Transverse colon (tissue), 4 donors: ENCODE results near the gene FCRL4. TPM values are rescaled to one million over a fixed set of nuclear protein-coding genes. Genes with fewer than 3 reads are reported as not detected.

Experiments used
- DNase-seq: peaks from one replicate; pipeline ENCODE4 v3.0.0-alpha.2; 2019
- H3K27ac ChIP-seq, 4 donors: fragments of 200-600 bp; sonication (generic); 2 replicates each; pipeline ENCODE4 v1.5.1; 2016 to 2018; ENCODE audit warnings: inconsistent platforms in 4 of 4
- H3K27me3 ChIP-seq: fragments of 200-600 bp; sonication (generic); 2 replicates; pipeline ENCODE4 v1.5.1; 2017; ENCODE audit warnings: inconsistent platforms
- H3K36me3 ChIP-seq, 4 donors: fragments of 200-600 bp; sonication (generic); 2 replicates each; pipeline ENCODE4 v1.5.1; 2017 to 2019; ENCODE audit warnings: inconsistent platforms in 4 of 4
- H3K4me1 ChIP-seq, 4 donors: fragments of 200-600 bp; sonication (generic); 2 replicates each; pipeline ENCODE4 v1.5.1; 2017 to 2020; ENCODE audit warnings: inconsistent platforms in 4 of 4
- H3K4me3 ChIP-seq, 4 donors: fragments of 200-600 bp; sonication (generic); 1 replicate in 1 of 4; 2 replicates in 3 of 4; pipeline versions ENCODE4 v1.5.1 to v1.6.1; 2017 to 2019; ENCODE audit warnings: inconsistent platforms in 4 of 4
- H3K9me3 ChIP-seq, 2 donors: fragments of 200-600 bp; sonication (generic); 2 replicates each; pipeline ENCODE4 v1.5.1; 2017 to 2019; ENCODE audit warnings: inconsistent platforms in 2 of 2
- EP300 ChIP-seq: sonication (generic); formaldehyde crosslinking; IDR thresholded peaks from one replicate; pipeline ENCODE4 v1.6.1; 2017; ENCODE audit warnings: antibody characterized with exemption, low read depth
- POLR2A ChIP-seq: fragments of 450-650 bp; IDR thresholded peaks from one replicate; pipeline ENCODE4 v1.6.1; 2016; ENCODE audit warnings: antibody characterized with exemption, mild to moderate bottlenecking, moderate library complexity
- POLR2AphosphoS5 ChIP-seq, 3 donors: sonication (generic); formaldehyde crosslinking; IDR thresholded peaks; one replicate each; pipeline ENCODE4 v1.6.1; 2016; ENCODE audit warnings: antibody characterized with exemption in 3 of 3
- WGBS, 2 donors: methylation state at CpG; one replicate each; pipeline ENCODE4 v1.1.5; 2018; ENCODE audit warnings: low coverage in 1 of 2; 5-methylcytosine and 5-hydroxymethylcytosine counted together
- in situ Hi-C, 4 donors: fragments of 200-750 bp; cut with MboI; loops; one replicate each; pipeline versions ENCODE4 v1.15.0 to v1.15.1; 2017; ENCODE audit warnings: low sequenced_read_pairs in 3 of 4, low pct_ligation_motif_present in 1 of 4, low pct_unique_long_range_greater_than_20kb in 1 of 4
- intact Hi-C: fragments of 100-400 bp; cut with DNase I; formaldehyde crosslinking; loops from one replicate; pipeline ENCODE4 v1.15.1; 2023; ENCODE audit warnings: low total_unique reads
- total RNA-seq, 4 donors: library from RNA; depleted of rRNA; stranded (reverse); fragments of >200 nt; gene quantifications; one replicate each; pipeline ENCODE4 v1.1.0, GENCODE V29; 2016
- TF ChIP-seq, protein P1 (sequence below), 5 experiments: fragments of 200-600 bp in 3 of 5; fragments of 450-650 bp in 2 of 5; sonication (generic) in 3 of 5; IDR thresholded peaks; 1 replicate in 2 of 5; 2 replicates in 3 of 5; pipeline ENCODE4 v1.5.1; 2016 to 2017; ENCODE audit warnings: antibody characterized with exemption in 5 of 5, inconsistent platforms in 3 of 5, mild to moderate bottlenecking in 2 of 5, moderate library complexity in 1 of 5

FCRL4 gene
- total RNA-seq, 4 donors from 2014 or later: not detected

DNA sequence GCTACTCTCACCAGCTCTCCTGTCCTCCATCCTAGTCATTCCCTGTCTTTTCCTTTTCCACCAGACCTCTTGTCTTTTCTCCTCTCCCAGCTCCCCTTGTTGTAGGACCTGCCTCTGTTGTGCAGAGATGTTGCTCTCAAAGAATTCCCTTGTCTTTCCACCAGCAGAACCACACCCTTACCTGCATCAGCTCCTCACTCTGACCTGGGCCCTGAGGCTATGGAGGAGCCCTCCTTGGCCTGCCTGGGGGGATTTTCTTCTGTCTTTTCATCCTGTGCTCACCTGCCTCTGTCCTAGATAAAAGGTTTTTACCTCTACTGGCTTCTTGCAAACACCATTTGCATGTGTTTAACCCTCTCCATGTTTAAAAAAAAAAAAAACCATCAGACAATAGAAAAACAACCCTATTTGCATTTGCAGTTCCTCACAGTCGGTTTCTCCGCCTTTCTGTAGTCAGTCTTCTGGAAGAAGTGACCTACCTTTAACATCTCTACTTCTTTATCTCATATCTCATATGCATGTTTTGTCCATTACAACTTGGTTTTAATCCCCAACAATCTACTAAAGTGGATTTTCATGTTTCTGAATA lies 57.6 kb downstream of the FCRL4 start:
- TF ChIP-seq, protein P1, sequence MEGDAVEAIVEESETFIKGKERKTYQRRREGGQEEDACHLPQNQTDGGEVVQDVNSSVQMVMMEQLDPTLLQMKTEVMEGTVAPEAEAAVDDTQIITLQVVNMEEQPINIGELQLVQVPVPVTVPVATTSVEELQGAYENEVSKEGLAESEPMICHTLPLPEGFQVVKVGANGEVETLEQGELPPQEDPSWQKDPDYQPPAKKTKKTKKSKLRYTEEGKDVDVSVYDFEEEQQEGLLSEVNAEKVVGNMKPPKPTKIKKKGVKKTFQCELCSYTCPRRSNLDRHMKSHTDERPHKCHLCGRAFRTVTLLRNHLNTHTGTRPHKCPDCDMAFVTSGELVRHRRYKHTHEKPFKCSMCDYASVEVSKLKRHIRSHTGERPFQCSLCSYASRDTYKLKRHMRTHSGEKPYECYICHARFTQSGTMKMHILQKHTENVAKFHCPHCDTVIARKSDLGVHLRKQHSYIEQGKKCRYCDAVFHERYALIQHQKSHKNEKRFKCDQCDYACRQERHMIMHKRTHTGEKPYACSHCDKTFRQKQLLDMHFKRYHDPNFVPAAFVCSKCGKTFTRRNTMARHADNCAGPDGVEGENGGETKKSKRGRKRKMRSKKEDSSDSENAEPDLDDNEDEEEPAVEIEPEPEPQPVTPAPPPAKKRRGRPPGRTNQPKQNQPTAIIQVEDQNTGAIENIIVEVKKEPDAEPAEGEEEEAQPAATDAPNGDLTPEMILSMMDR (IDR thresholded peaks at IDR 0.05): no peak
- TF ChIP-seq POLR2AphosphoS5 (IDR thresholded peaks at IDR 0.05) (no peak), POLR2A (no peak), EP300 (no peak)
- Histone ChIP-seq H3K9me3 (no peaks in the 10 kb centered on the region), H3K27ac (no peak overlapping the region), H3K36me3 (no peaks in the 10 kb centered on the region), H3K4me1 (no peaks in the 10 kb centered on the region), H3K27me3 (no peaks in the 10 kb centered on the region), H3K4me3 (no peak overlapping the region)
- intact Hi-C loops: no loop called here
- DNase-seq: no peak
- 20 to 21% methylated on average over 2 of the region's 2 CpGs for WGBS, 2 donors
- in situ Hi-C loops: no loop called here

DNA sequence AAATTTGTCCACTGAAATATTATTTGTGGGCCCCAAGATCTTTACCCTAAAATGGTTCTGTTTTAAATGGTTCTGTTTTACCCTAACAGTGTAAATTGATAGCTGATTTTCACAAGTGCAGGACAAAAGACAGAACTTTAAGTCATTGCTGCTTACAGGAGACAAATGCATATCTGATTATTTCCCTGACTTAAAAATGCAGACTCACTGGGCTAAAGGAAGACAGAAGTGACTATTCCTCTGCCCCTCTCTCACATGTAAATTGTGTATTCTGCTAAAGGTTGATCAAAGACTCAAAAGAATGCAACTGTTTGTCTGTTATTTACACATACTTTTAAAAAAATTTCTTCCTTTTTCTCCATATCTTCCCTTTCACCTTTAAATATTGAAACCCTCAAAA lies 58.3 kb downstream of the FCRL4 start:
- H3K9me3 ChIP-seq: no peaks in the 10 kb centered on the region
- intact Hi-C loops (no loop called here), in situ Hi-C loops (no loop called here)
- no peaks in the 10 kb centered on the region for H3K36me3 ChIP-seq
- H3K27ac ChIP-seq: no peak overlapping the region
- no peaks in the 10 kb centered on the region for H3K4me1 ChIP-seq
- DNase-seq: no peak
- H3K27me3 ChIP-seq: no peaks in the 10 kb centered on the region
- H3K4me3 ChIP-seq: no peak overlapping the region
- no peak for TF ChIP-seq POLR2AphosphoS5 (IDR thresholded peaks at IDR 0.05)
- no peak for TF ChIP-seq POLR2A
- TF ChIP-seq, protein P1 (IDR thresholded peaks at IDR 0.05): no peak
- no peak for TF ChIP-seq EP300

DNA sequence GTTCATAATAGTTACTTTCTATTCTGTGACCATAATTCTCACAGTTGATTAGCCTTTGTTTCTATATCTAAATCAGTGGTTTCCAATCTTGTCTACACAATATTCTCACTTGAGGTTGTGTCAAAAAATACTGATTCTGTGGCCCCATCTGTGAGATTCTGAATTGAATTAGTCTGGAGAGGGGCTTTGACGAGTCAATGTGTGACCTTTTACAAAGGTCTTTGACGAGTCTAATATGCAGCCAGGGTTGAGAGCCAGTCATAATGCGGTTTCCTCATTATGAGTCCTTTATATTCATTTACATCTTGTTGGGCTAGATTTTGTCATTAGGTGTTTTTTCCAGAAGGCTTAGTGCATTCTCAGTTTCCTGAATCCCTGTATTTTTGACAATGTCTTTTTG lies 65.3 kb downstream of the FCRL4 start:
- H3K4me3 ChIP-seq: no peak overlapping the region
- in situ Hi-C loops: no loop called here
- no peaks in the 10 kb centered on the region for H3K4me1 ChIP-seq
- H3K36me3 ChIP-seq: peaks cover 0 to 3% (median 0%) of the 10 kb centered on the region in 4 donors
- TF ChIP-seq EP300 (no peak), POLR2A (no peak), POLR2AphosphoS5 (IDR thresholded peaks at IDR 0.05) (no peak)
- TF ChIP-seq, protein P1 (IDR thresholded peaks at IDR 0.05): no peak
- no peaks in the 10 kb centered on the region for H3K9me3 ChIP-seq
- H3K27me3 ChIP-seq: no peaks in the 10 kb centered on the region
- no peak for DNase-seq
- H3K27ac ChIP-seq: no peak overlapping the region
- intact Hi-C loops: no loop called here
- WGBS, 2 donors: 75 to 83% methylated on average over 1 to 3 of the region's 3 CpGs

DNA sequence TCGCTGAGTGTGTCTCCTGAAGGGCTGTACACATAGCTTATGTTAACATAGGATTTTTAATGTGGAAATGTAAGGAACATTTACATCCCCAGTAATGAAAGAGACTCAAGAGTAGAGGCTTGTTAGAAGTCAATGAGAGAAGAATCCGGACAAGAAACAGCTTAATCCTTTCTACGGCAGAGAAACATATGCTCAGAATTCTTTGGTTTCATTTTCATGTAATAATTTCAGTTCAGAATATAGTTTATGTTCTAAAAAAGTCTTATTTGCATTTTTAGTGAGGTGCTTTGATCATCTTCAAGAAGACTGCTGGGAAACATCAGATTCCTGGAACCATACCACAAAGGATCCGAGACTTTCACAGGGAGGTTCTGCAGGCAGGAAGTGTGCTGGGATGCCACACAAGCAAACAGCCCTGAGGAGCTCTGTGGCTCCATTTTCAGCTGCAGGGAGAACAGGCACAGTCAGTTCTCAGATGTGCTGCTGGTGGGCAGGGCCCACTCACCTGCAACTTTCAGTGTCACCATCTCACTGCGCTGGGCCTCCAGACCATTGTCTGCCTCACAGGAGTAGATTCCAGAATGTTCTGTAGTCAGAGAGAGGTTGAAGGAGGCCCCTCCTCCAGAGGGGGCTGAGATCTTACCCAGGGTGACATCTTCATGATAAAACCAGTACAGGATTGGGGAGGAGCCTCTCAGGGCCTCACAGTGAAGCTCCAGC lies 74.0 kb downstream of the FCRL4 start:
- TF ChIP-seq EP300: no peak
- peak in 1 of 3 donors; percentile 23 for TF ChIP-seq POLR2AphosphoS5 (IDR thresholded peaks at IDR 0.05)
- TF ChIP-seq POLR2A: no peak
- TF ChIP-seq, protein P1 (IDR thresholded peaks at IDR 0.05): no peak
- H3K27ac ChIP-seq: peak overlapping the region in 2 of 4 donors; percentile 12 to 46
- in situ Hi-C loops: no loop called here

More for the DNA sequence above, 74.0 kb downstream of the FCRL4 start:
- Histone ChIP-seq H3K9me3 (no peaks in the 10 kb centered on the region), H3K27me3 (no peaks in the 10 kb centered on the region), H3K4me1 (no peaks in the 10 kb centered on the region), H3K4me3 (no peak overlapping the region), H3K36me3 (no peaks in the 10 kb centered on the region)
- peak; percentile 62 for DNase-seq
- intact Hi-C loops: no loop called here
- WGBS, 2 donors: 62 to 72% methylated on average over 4 to 5 of the region's 5 CpGs

Other genes with a start within 250 kb of the FCRL4 start
- gene FCRL5, start 45.6 kb downstream of the FCRL4 start, total RNA-seq: 10 to 100 TPM in 1 of 4 donors, 1 to 10 TPM in 2, under 1 TPM in 1; 0.20 to 28.7 (median 1.2) TPM
- gene FCRL3, start 102.7 kb upstream of the FCRL4 start, total RNA-seq: 1 to 10 TPM in 2 of 4 donors, not detected in 2; 4.0 to 4.9 TPM
- gene FCRL2, start 179.0 kb upstream of the FCRL4 start, total RNA-seq: 10 to 100 TPM in 1 of 4 donors, under 1 TPM in 2, not detected in 1; 0.37 to 10.8 (median 0.41) TPM
- 10 to 100 TPM in 1 of 4 donors, 1 to 10 TPM in 1, not detected in 2; 6.4 to 12.9 TPM for gene FCRL1, start 222.0 kb upstream of the FCRL4 start, total RNA-seq
- not detected for gene CD5L, start 243.7 kb upstream of the FCRL4 start, total RNA-seq